ENCODE measurements around the gene LRP1B.

LRP1B gene

GRCh38 chr2:140654565-140654964, 1476.3 kb downstream of the LRP1B start:
- TF ChIP-seq RAD21 (IDR thresholded peaks at IDR 0.05; ENCODE audit: low read depth) = no peak
- TF ChIP-seq REST (IDR thresholded peaks at IDR 0.05; ENCODE audit: low read depth) = no peak
- no peak for TF ChIP-seq ZBTB7A (IDR thresholded peaks at IDR 0.05; ENCODE audit: low read depth)
- no peak for TF ChIP-seq EGR1 (IDR thresholded peaks at IDR 0.05)
- TF ChIP-seq YY1 (IDR thresholded peaks at IDR 0.05; ENCODE audit: low read depth) = no peak
- no peak for TF ChIP-seq TEAD4 (IDR thresholded peaks at IDR 0.05)
- no peak for TF ChIP-seq TCF12 (IDR thresholded peaks at IDR 0.05; ENCODE audit: low read depth)
- TF ChIP-seq MAX (IDR thresholded peaks at IDR 0.05) = no peak
- TF ChIP-seq TAF1 (IDR thresholded peaks at IDR 0.05; ENCODE audit: low read depth) = no peak
- no peak for TF ChIP-seq USF1 (IDR thresholded peaks at IDR 0.05)
- TF ChIP-seq CREB1 (IDR thresholded peaks at IDR 0.05; ENCODE audit: low read depth) = no peak
- TF ChIP-seq EP300 (IDR thresholded peaks at IDR 0.05; ENCODE audit: borderline replicate concordance) = no peak
- TF ChIP-seq FOXM1 (IDR thresholded peaks at IDR 0.05; ENCODE audit: borderline replicate concordance, low read depth) = no peak
- no peak for TF ChIP-seq NFIC (IDR thresholded peaks at IDR 0.05)
- TF ChIP-seq CEBPB (IDR thresholded peaks at IDR 0.05) = no peak

GRCh38 chr2:140650825-140651224, 1480.0 kb downstream of the LRP1B start:
- no peak for TF ChIP-seq ZBTB7A (IDR thresholded peaks at IDR 0.05; ENCODE audit: low read depth)

GRCh38 chr2:140648393-140648792, 1482.4 kb downstream of the LRP1B start:
- TF ChIP-seq CEBPB (IDR thresholded peaks at IDR 0.05) (no peak), CREB1 (IDR thresholded peaks at IDR 0.05; ENCODE audit: low read depth) (no peak)

GRCh38 chr2:140643761-140644187, 1487.0 kb downstream of the LRP1B start:
- TF ChIP-seq RAD21 (IDR thresholded peaks at IDR 0.05; ENCODE audit: low read depth) = no peak

- no peak for TF ChIP-seq USF1 (IDR thresholded peaks at IDR 0.05)
- no peak for TF ChIP-seq TAF1 (IDR thresholded peaks at IDR 0.05; ENCODE audit: low read depth)
- no peak for TF ChIP-seq ZBTB7A (IDR thresholded peaks at IDR 0.05; ENCODE audit: low read depth)
- no peak for TF ChIP-seq TEAD4 (IDR thresholded peaks at IDR 0.05)
- TF ChIP-seq NFIC (IDR thresholded peaks at IDR 0.05) = no peak
- no peak for TF ChIP-seq EGR1 (IDR thresholded peaks at IDR 0.05)
- no peak for TF ChIP-seq CREB1 (IDR thresholded peaks at IDR 0.05; ENCODE audit: low read depth)
- no peak for TF ChIP-seq FOXM1 (IDR thresholded peaks at IDR 0.05; ENCODE audit: borderline replicate concordance, low read depth)
- no peak for TF ChIP-seq CEBPB (IDR thresholded peaks at IDR 0.05)
- no peak for TF ChIP-seq RAD21 (IDR thresholded peaks at IDR 0.05; ENCODE audit: low read depth)
- no peak for TF ChIP-seq TCF12 (IDR thresholded peaks at IDR 0.05; ENCODE audit: low read depth)
- TF ChIP-seq YY1 (IDR thresholded peaks at IDR 0.05; ENCODE audit: low read depth) = no peak
- no peak for TF ChIP-seq MAX (IDR thresholded peaks at IDR 0.05)
- TF ChIP-seq EP300 (IDR thresholded peaks at IDR 0.05; ENCODE audit: borderline replicate concordance) = no peak
- TF ChIP-seq REST (IDR thresholded peaks at IDR 0.05; ENCODE audit: low read depth) = no peak
Measured at GRCh38 chr2:140641163-140641562, 1489.7 kb downstream of the LRP1B start.

- TF ChIP-seq CREB1 (IDR thresholded peaks at IDR 0.05; ENCODE audit: low read depth) (no peak), RAD21 (IDR thresholded peaks at IDR 0.05; ENCODE audit: low read depth) (no peak), ZBTB7A (IDR thresholded peaks at IDR 0.05; ENCODE audit: low read depth) (no peak), TEAD4 (IDR thresholded peaks at IDR 0.05) (no peak), MAX (IDR thresholded peaks at IDR 0.05) (no peak), NFIC (IDR thresholded peaks at IDR 0.05) (no peak)
Measured at GRCh38 chr2:140639628-140640027, 1491.2 kb downstream of the LRP1B start.

- no peak for TF ChIP-seq EP300 (IDR thresholded peaks at IDR 0.05; ENCODE audit: borderline replicate concordance)
- no peak for TF ChIP-seq FOXM1 (IDR thresholded peaks at IDR 0.05; ENCODE audit: borderline replicate concordance, low read depth)
- TF ChIP-seq USF1 (IDR thresholded peaks at IDR 0.05) = no peak
- TF ChIP-seq ZBTB7A (IDR thresholded peaks at IDR 0.05; ENCODE audit: low read depth) = no peak
- TF ChIP-seq MAX (IDR thresholded peaks at IDR 0.05) = no peak
- no peak for TF ChIP-seq RAD21 (IDR thresholded peaks at IDR 0.05; ENCODE audit: low read depth)
- TF ChIP-seq TCF12 (IDR thresholded peaks at IDR 0.05; ENCODE audit: low read depth) = no peak
Measured at GRCh38 chr2:140630557-140630956, 1500.3 kb downstream of the LRP1B start.

All from Ishikawa (cell line).